Sigmoid colon (tissue), 4 donors: ENCODE data around the gene SERPINH1.

Experiments
- CTCF ChIP-seq, 4 experiments: fragments of 450-650 bp in 3 of 4; fragments of 200-600 bp in 1 of 4; IDR thresholded peaks; one replicate each; pipeline ENCODE4 v1.5.1; 2016 to 2019; ENCODE audit warnings: antibody characterized with exemption in 4 of 4, mild to moderate bottlenecking in 3 of 4, moderate library complexity in 2 of 4
- EP300 ChIP-seq, 4 donors: sonication (generic); formaldehyde crosslinking; IDR thresholded peaks; one replicate each; pipeline ENCODE4 v1.6.1; 2017; ENCODE audit warnings: antibody characterized with exemption in 4 of 4
- POLR2A ChIP-seq, 2 donors: fragments of 450-650 bp; IDR thresholded peaks; one replicate each; pipeline ENCODE4 v1.6.1; 2016; ENCODE audit warnings: antibody characterized with exemption in 2 of 2, mild to moderate bottlenecking in 2 of 2, moderate library complexity in 2 of 2
- POLR2AphosphoS5 ChIP-seq, 4 donors: sonication (generic); formaldehyde crosslinking; IDR thresholded peaks; one replicate each; pipeline ENCODE4 v1.6.1; 2017; ENCODE audit warnings: antibody characterized with exemption in 4 of 4

GRCh38 chr11:75526192-75526541 is 35.9 kb upstream of the SERPINH1 start:
- TF ChIP-seq CTCF (IDR thresholded peaks at IDR 0.05) (no peak), EP300 (IDR thresholded peaks at IDR 0.05) (no peak), POLR2A (IDR thresholded peaks at IDR 0.05) (no peak), POLR2AphosphoS5 (IDR thresholded peaks at IDR 0.05) (no peak)
